Glutamatergic neuron (in vitro differentiated cells): ENCODE results near the gene LIPN. TPM values are rescaled to one million over a fixed set of nuclear protein-coding genes. Genes with fewer than 3 reads are reported as not detected.

Experiments
- DNase-seq: peaks from one replicate; pipeline ENCODE4 v3.0.0; 2022
- H3K27ac Mint-ChIP-seq: one replicate; pipeline ENCODE4 v1.8.0; 2020; ENCODE audit warnings: mild to moderate bottlenecking, mixed read lengths, inconsistent platforms; ENCODE audit not compliant: unreplicated experiment
- H3K27me3 Mint-ChIP-seq: one replicate; pipeline ENCODE4 v1.8.0; 2020; ENCODE audit warnings: mild to moderate bottlenecking, moderate library complexity, mixed read lengths, inconsistent platforms; ENCODE audit not compliant: unreplicated experiment
- H3K36me3 Mint-ChIP-seq: one replicate; pipeline ENCODE4 v1.8.0; 2020; ENCODE audit warnings: mild to moderate bottlenecking, mixed read lengths, inconsistent platforms; ENCODE audit not compliant: unreplicated experiment
- H3K4me1 Mint-ChIP-seq: one replicate; pipeline ENCODE4 v1.8.0; 2020; ENCODE audit warnings: mild to moderate bottlenecking, low read depth, mixed read lengths, inconsistent platforms; ENCODE audit not compliant: unreplicated experiment
- H3K4me3 Mint-ChIP-seq: one replicate; pipeline ENCODE4 v1.8.0; 2020; ENCODE audit warnings: mild to moderate bottlenecking, mixed read lengths, inconsistent platforms; ENCODE audit not compliant: unreplicated experiment
- H3K9me3 Mint-ChIP-seq: one replicate; pipeline ENCODE4 v1.8.0; 2020; ENCODE audit warnings: mild to moderate bottlenecking, moderate library complexity, mixed read lengths, inconsistent platforms; ENCODE audit not compliant: unreplicated experiment
- total RNA-seq: library from RNA; stranded (reverse); fragmentation: NEBNext Ultra II Directional; extraction: Animal tissue kit (Norgen Biotek cat#: 25700); gene quantifications from one replicate; pipeline ENCODE4 v1.2.1, GENCODE V29; 2021; ENCODE audit not compliant: unreplicated experiment
- TF ChIP-seq, protein P1 (sequence below): fragments of 200-600 bp; sonication (generic); IDR thresholded peaks from one replicate; pipeline ENCODE4 v1.5.0; 2021; ENCODE audit not compliant: partially characterized antibody, unreplicated experiment

Gene LIPN
- total RNA-seq, 1 donor from 2014 or later, result not detected

GRCh38 chr10:88787463-88787862 is 27.6 kb downstream of the LIPN start:
- Mint-ChIP-seq H3K27ac (no peak overlapping the region), H3K9me3 (no peaks in the 10 kb centered on the region), H3K4me3 (no peak overlapping the region), H3K27me3 (no peaks in the 10 kb centered on the region), H3K36me3 (no peaks in the 10 kb centered on the region), H3K4me1 (no peaks in the 10 kb centered on the region)
- TF ChIP-seq, protein P1, sequence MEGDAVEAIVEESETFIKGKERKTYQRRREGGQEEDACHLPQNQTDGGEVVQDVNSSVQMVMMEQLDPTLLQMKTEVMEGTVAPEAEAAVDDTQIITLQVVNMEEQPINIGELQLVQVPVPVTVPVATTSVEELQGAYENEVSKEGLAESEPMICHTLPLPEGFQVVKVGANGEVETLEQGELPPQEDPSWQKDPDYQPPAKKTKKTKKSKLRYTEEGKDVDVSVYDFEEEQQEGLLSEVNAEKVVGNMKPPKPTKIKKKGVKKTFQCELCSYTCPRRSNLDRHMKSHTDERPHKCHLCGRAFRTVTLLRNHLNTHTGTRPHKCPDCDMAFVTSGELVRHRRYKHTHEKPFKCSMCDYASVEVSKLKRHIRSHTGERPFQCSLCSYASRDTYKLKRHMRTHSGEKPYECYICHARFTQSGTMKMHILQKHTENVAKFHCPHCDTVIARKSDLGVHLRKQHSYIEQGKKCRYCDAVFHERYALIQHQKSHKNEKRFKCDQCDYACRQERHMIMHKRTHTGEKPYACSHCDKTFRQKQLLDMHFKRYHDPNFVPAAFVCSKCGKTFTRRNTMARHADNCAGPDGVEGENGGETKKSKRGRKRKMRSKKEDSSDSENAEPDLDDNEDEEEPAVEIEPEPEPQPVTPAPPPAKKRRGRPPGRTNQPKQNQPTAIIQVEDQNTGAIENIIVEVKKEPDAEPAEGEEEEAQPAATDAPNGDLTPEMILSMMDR, result no peak
- no peak for DNase-seq

GRCh38 chr10:88788924-88789323 is 29.1 kb downstream of the LIPN start:
- Mint-ChIP-seq H3K9me3 (no peaks in the 10 kb centered on the region), H3K4me1 (no peaks in the 10 kb centered on the region), H3K27me3 (no peaks in the 10 kb centered on the region), H3K27ac (no peak overlapping the region), H3K36me3 (no peaks in the 10 kb centered on the region), H3K4me3 (no peak overlapping the region)
- DNase-seq, result no peak
- TF ChIP-seq, protein P1, result no peak

GRCh38 chr10:88791924-88792323 is 32.1 kb downstream of the LIPN start:
- Mint-ChIP-seq H3K36me3 (no peaks in the 10 kb centered on the region), H3K9me3 (no peaks in the 10 kb centered on the region), H3K27me3 (no peaks in the 10 kb centered on the region), H3K4me3 (no peak overlapping the region), H3K4me1 (no peaks in the 10 kb centered on the region), H3K27ac (no peak overlapping the region)
- peak; percentile 25 for DNase-seq
- TF ChIP-seq, protein P1, result peak; percentile 56

DNA sequence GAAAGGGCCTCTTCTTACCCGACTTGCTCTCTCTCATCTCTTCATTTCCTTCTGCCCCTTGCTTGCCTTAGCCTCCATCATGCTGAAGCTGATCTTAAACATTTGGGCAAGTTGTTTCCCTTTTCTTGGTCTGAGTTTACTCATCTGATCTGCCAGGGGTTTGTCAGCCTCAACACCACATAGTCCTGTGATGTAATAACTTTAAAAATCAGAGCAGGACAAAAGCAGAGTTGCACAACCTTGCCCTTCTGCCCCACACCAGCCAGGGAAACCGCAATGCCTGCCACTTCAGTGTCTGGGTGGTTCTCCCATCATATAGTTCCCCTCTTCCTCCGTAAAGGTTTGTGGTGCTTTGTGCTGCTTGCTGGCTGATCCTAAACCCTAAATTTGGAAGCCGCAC is 32.8 kb downstream of the LIPN start:
- no peaks in the 10 kb centered on the region for H3K9me3 Mint-ChIP-seq
- no peak overlapping the region for H3K4me3 Mint-ChIP-seq
- no peaks in the 10 kb centered on the region for H3K27me3 Mint-ChIP-seq
- no peaks in the 10 kb centered on the region for H3K36me3 Mint-ChIP-seq
- H3K27ac Mint-ChIP-seq, result no peak overlapping the region
- DNase-seq, result no peak
- TF ChIP-seq, protein P1, result no peak
- H3K4me1 Mint-ChIP-seq, result no peaks in the 10 kb centered on the region

DNA sequence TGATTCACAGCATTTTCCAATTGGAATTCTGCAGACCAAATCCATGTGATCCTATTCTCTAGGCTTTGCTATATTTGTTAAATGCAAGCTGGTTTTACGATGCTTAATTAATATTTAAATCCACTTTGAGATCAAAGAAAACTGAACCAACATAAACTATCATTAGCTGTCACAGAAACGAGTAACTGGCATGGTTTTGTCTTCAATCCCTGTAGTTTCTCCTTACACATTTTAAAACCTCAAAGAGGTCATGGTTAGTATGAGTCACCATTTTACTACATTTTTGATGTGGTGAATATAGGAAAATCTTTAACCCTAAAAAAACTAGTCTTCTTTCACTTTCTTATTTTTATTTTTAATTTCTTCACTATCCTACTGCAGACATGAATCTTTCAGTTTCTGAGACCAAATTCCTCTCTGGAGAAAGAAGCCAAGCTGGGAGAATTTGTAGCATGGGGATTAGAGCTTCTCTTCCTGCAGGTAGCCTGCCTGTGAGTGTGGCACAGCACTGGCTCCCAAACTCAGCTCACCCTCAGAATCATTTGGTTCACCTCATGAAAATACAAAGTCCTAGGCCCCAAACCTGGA is 34.0 kb downstream of the LIPN start:
- no peaks in the 10 kb centered on the region for H3K36me3 Mint-ChIP-seq
- no peaks in the 10 kb centered on the region for H3K4me1 Mint-ChIP-seq
- H3K27me3 Mint-ChIP-seq, result no peaks in the 10 kb centered on the region
- no peak for DNase-seq
- TF ChIP-seq, protein P1, result no peak
- H3K9me3 Mint-ChIP-seq, result no peaks in the 10 kb centered on the region
- no peak overlapping the region for H3K27ac Mint-ChIP-seq
- H3K4me3 Mint-ChIP-seq, result no peak overlapping the region
